Measurements from ENCODE around the gene LARP4B. TPM values are rescaled to one million over a fixed set of nuclear protein-coding genes. Genes with fewer than 3 reads are reported as not detected.

The LARP4B gene
- total RNA-seq, 1 donor from 2014 or later = 101 TPM

GRCh38 chr10:792083-792791 is 139.3 kb downstream of the LARP4B start:
- peaks cover 13% of the 10 kb centered on the region for H4K20me1 ChIP-seq (ENCODE audit: insufficient read depth, low read length)
- FAIRE-seq (no peak), DNase-seq (ENCODE audit: low read depth) (no peak)
- H3K9me3 ChIP-seq (ENCODE audit: insufficient read depth, low read depth, low read length) = peaks cover 4% of the 10 kb centered on the region
- peaks cover 22% of the 10 kb centered on the region for H3K4me1 ChIP-seq (ENCODE audit: insufficient read depth, low read length)
- H3K27ac ChIP-seq (ENCODE audit: low read depth, low read length) = no peak overlapping the region
- H3K9ac ChIP-seq (ENCODE audit: low read length) = no peak overlapping the region
- TF ChIP-seq EZH2 (IDR thresholded peaks at IDR 0.05; ENCODE audit: insufficient read depth, low read length) (no peak), CTCF (IDR thresholded peaks at IDR 0.05; ENCODE audit: insufficient read depth, low read depth, low read length) (no peak)
- no peaks in the 10 kb centered on the region for H3K27me3 ChIP-seq (ENCODE audit: insufficient read depth, low read length)
- peaks cover 20% of the 10 kb centered on the region for H3K36me3 Mint-ChIP-seq (ENCODE audit: low read depth, unreplicated experiment)
- no peaks in the 10 kb centered on the region for H3K36me3 ChIP-seq (ENCODE audit: insufficient read depth, low read length)
- H3K4me1 Mint-ChIP-seq (ENCODE audit: low read depth, unreplicated experiment) = peaks cover 4% of the 10 kb centered on the region
- H3K27me3 Mint-ChIP-seq (ENCODE audit: low read depth, unreplicated experiment) = no peaks in the 10 kb centered on the region
- no peak overlapping the region for H3K4me2 ChIP-seq (ENCODE audit: low read length)
- no peak overlapping the region for H2AFZ ChIP-seq (ENCODE audit: low read depth, low read length)
- no peak overlapping the region for H3K4me3 Mint-ChIP-seq (ENCODE audit: unreplicated experiment)
- H3K9me3 Mint-ChIP-seq (ENCODE audit: unreplicated experiment) = peaks cover 9% of the 10 kb centered on the region
- H3K27ac Mint-ChIP-seq (ENCODE audit: unreplicated experiment) = no peak overlapping the region
- H3K4me3 ChIP-seq (ENCODE audit: insufficient read depth, low read depth, low read length) = no peak overlapping the region
- H3K79me2 ChIP-seq (ENCODE audit: insufficient read depth, low read length) = no peaks in the 10 kb centered on the region

- H3K27ac Mint-ChIP-seq (ENCODE audit: unreplicated experiment) = peak overlapping the region; percentile 15
- TF ChIP-seq CTCF (IDR thresholded peaks at IDR 0.05; ENCODE audit: insufficient read depth, low read depth, low read length) (no peak), EZH2 (IDR thresholded peaks at IDR 0.05; ENCODE audit: insufficient read depth, low read length) (no peak)
- no peak overlapping the region for H3K4me3 Mint-ChIP-seq (ENCODE audit: unreplicated experiment)
- DNase-seq (ENCODE audit: low read depth) (no peak), FAIRE-seq (no peak)
- Histone ChIP-seq H3K9me3 (ENCODE audit: insufficient read depth, low read depth, low read length) (no peaks in the 10 kb centered on the region), H3K4me1 (ENCODE audit: insufficient read depth, low read length) (peaks cover 24% of the 10 kb centered on the region), H4K20me1 (ENCODE audit: insufficient read depth, low read length) (peaks cover 13% of the 10 kb centered on the region), H3K9ac (ENCODE audit: low read length) (no peak overlapping the region), H3K27ac (ENCODE audit: low read depth, low read length) (no peak overlapping the region), H3K4me2 (ENCODE audit: low read length) (no peak overlapping the region), H3K79me2 (ENCODE audit: insufficient read depth, low read length) (no peaks in the 10 kb centered on the region), H3K4me3 (ENCODE audit: insufficient read depth, low read depth, low read length) (no peak overlapping the region), H2AFZ (ENCODE audit: low read depth, low read length) (no peak overlapping the region), H3K36me3 (ENCODE audit: insufficient read depth, low read length) (no peaks in the 10 kb centered on the region), H3K27me3 (ENCODE audit: insufficient read depth, low read length) (no peaks in the 10 kb centered on the region)
- peaks cover 4% of the 10 kb centered on the region for H3K4me1 Mint-ChIP-seq (ENCODE audit: low read depth, unreplicated experiment)
- no peaks in the 10 kb centered on the region for H3K27me3 Mint-ChIP-seq (ENCODE audit: low read depth, unreplicated experiment)
- peaks cover 6% of the 10 kb centered on the region for H3K9me3 Mint-ChIP-seq (ENCODE audit: unreplicated experiment)
- H3K36me3 Mint-ChIP-seq (ENCODE audit: low read depth, unreplicated experiment) = peaks cover 18% of the 10 kb centered on the region
Observed at GRCh38 chr10:791639-792038, 139.9 kb downstream of the LARP4B start.

Data from astrocyte (in vitro differentiated cells and primary cell).